Smooth muscle cell (in vitro differentiated cells): Measurements from ENCODE around the gene DROSHA. TPM values are rescaled to one million over a fixed set of nuclear protein-coding genes. Genes with fewer than 3 reads are reported as not detected.

ENCODE experiments used
- DNase-seq: peaks from one replicate; lab custom pipeline; 2025; ENCODE audit not compliant: unreplicated experiment; lab: John Stamatoyannopoulos, UW
- H2AFZ ChIP-seq: fragments of 200-600 bp; sonication (generic); 2 replicates; pipeline ENCODE4 v1.6.0; 2016; ENCODE audit warnings: antibody characterized with exemption, low read depth, mild to moderate bottlenecking
- H3F3A ChIP-seq: fragments of 200-600 bp; sonication (generic); 2 replicates; pipeline ENCODE4 v1.6.0; 2017; ENCODE audit warnings: antibody characterized with exemption, low read depth
- H3K27ac ChIP-seq: fragments of 200-600 bp; sonication (generic); 2 replicates; pipeline ENCODE4 v1.5.1; 2016; ENCODE audit warnings: low read depth, mild to moderate bottlenecking
- H3K27me3 ChIP-seq: fragments of 200-600 bp; sonication (generic); 2 replicates; pipeline ENCODE4 v1.6.1; 2016; ENCODE audit warnings: low read depth, mild to moderate bottlenecking
- H3K36me3 ChIP-seq: fragments of 200-600 bp; sonication (generic); 2 replicates; pipeline ENCODE4 v1.5.1; 2016; ENCODE audit warnings: low read depth
- H3K4me1 ChIP-seq: fragments of 200-600 bp; sonication (generic); 2 replicates; pipeline ENCODE4 v1.5.1; 2016; ENCODE audit warnings: low read depth
- H3K4me2 ChIP-seq: fragments of 200-600 bp; sonication (generic); 2 replicates; pipeline ENCODE4 v1.6.0; 2016; ENCODE audit warnings: mild to moderate bottlenecking
- H3K4me3 ChIP-seq: fragments of 200-600 bp; sonication (generic); 2 replicates; pipeline ENCODE4 v1.5.1; 2016; ENCODE audit warnings: mild to moderate bottlenecking
- H3K79me2 ChIP-seq: fragments of 200-600 bp; sonication (generic); 2 replicates; pipeline ENCODE4 v1.6.0; 2016; ENCODE audit warnings: low read depth, mild to moderate bottlenecking
- H3K9ac ChIP-seq: fragments of 200-600 bp; sonication (generic); 2 replicates; pipeline ENCODE4 v1.6.0; 2016; ENCODE audit warnings: low read depth
- H3K9me3 ChIP-seq: fragments of 200-600 bp; sonication (generic); replicated peaks from 2 replicates; pipeline ENCODE4 v1.5.1; 2016; ENCODE audit warnings: low read depth
- H4K20me1 ChIP-seq: fragments of 200-600 bp; sonication (generic); 2 replicates; pipeline ENCODE4 v1.6.0; 2016; ENCODE audit warnings: low read depth
- WGBS: methylation state at CpG from one replicate; pipeline ENCODE4 v1.1.7; 2016; ENCODE audit warnings: low lambda C conversion rate; 5-methylcytosine and 5-hydroxymethylcytosine counted together
- polyA plus RNA-seq: library from polyadenylated mRNA; unstranded; fragments of >200 nt; fragmentation: Nextera tagmentation; extraction: Ambion mirVana; gene quantifications from 2 replicates; pipeline ENCODE4 v1.2.1, GENCODE V29; 2016
- total RNA-seq: library from RNA; depleted of rRNA; stranded (reverse); fragments of >200 nt; gene quantifications from 2 replicates; pipeline ENCODE4 v1.2.3, GENCODE V29; 2014
- TF ChIP-seq, protein P1 (sequence below): fragments of 200-600 bp; sonication (generic); IDR thresholded peaks from 2 replicates; pipeline ENCODE4 v1.5.1; 2017; ENCODE audit warnings: borderline replicate concordance, mild to moderate bottlenecking, antibody characterized with exemption; ENCODE audit not compliant: insufficient read depth, poor library complexity, severe bottlenecking

Gene DROSHA
- total and polyA plus RNA-seq, 2 experiments from 2014 or later = 35.3 to 50.5 TPM

DNA sequence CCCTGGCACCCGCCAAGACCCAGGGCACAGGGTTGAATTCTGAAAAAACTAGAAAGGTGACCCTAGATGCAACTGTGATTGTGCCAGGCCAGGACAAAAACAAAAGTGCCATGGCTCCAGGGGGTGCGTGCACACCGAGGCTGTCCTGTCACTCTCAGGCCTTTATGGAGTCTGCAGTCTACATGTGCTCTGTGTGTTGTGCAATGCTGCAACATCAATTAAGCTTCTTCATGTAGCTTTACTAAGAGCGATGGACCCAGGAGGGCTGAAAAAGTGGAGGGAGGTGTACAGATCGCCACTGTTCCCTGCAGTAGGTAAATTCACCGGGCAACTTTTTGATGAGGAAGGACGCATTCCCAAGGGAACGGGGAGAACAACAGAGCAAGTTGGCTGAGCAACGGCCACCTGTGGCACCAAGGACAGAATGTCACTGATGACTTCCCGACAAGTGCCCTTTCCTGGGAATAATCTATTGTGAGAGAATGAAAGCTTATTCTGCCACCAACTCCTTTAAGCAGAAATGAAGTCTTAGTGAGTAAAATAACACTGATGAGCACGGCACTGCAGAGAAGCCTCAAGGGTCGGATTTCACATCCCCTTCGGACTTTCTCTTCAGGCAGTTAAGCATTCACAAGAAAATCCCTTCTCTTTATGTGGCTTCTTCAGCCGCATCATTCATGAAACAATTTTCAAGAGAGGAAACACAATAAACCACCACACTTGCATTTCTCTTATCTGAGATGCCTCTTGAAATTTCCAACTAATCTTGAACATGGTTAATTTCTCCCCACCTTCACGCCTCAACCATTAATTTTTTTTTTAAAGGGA, 149.6 kb downstream of the DROSHA start:
- no peak for DNase-seq
- no peak overlapping the region for H3K4me3 ChIP-seq
- H3F3A ChIP-seq = peaks cover 6% of the 10 kb centered on the region
- 60% methylated on average over 15 of the region's 15 CpGs for WGBS
- H3K27me3 ChIP-seq = no peaks in the 10 kb centered on the region
- H4K20me1 ChIP-seq = no peaks in the 10 kb centered on the region
- TF ChIP-seq, protein P1, sequence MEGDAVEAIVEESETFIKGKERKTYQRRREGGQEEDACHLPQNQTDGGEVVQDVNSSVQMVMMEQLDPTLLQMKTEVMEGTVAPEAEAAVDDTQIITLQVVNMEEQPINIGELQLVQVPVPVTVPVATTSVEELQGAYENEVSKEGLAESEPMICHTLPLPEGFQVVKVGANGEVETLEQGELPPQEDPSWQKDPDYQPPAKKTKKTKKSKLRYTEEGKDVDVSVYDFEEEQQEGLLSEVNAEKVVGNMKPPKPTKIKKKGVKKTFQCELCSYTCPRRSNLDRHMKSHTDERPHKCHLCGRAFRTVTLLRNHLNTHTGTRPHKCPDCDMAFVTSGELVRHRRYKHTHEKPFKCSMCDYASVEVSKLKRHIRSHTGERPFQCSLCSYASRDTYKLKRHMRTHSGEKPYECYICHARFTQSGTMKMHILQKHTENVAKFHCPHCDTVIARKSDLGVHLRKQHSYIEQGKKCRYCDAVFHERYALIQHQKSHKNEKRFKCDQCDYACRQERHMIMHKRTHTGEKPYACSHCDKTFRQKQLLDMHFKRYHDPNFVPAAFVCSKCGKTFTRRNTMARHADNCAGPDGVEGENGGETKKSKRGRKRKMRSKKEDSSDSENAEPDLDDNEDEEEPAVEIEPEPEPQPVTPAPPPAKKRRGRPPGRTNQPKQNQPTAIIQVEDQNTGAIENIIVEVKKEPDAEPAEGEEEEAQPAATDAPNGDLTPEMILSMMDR = no peak
- no peak overlapping the region for H2AFZ ChIP-seq
- no peak overlapping the region for H3K9ac ChIP-seq
- H3K36me3 ChIP-seq = no peaks in the 10 kb centered on the region
- peak overlapping the region; percentile 77 for H3K4me2 ChIP-seq
- H3K27ac ChIP-seq = no peak overlapping the region
- H3K9me3 ChIP-seq = no peaks in the 10 kb centered on the region
- H3K79me2 ChIP-seq = no peaks in the 10 kb centered on the region
- H3K4me1 ChIP-seq = peaks cover 30% of the 10 kb centered on the region

DNA sequence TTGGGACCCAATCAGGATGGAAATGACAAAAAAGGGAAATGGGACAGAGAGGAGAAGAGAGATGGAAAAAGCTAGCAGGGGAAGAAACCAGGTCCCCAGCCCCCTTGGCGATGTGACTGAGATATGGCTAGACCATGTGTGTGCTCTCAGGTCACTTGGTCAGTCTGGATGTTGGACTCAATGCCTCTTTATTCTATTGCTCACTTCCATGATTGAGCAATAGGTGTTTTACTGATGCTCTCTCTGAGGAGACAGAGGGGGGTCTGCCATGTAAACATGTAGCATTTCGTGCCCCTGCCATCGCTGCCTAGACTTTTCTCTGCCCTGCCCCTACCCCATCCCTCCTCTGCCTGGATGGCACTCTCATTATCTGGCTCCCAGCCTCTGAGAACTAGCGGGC, 150.6 kb downstream of the DROSHA start:
- H3K27me3 ChIP-seq = no peaks in the 10 kb centered on the region
- no peaks in the 10 kb centered on the region for H4K20me1 ChIP-seq
- peaks cover 30% of the 10 kb centered on the region for H3K4me1 ChIP-seq
- H3K36me3 ChIP-seq = no peaks in the 10 kb centered on the region
- TF ChIP-seq, protein P1 = no peak
- 82% methylated on average over 4 of the region's 4 CpGs for WGBS
- no peak overlapping the region for H3K4me3 ChIP-seq
- no peak overlapping the region for H2AFZ ChIP-seq
- H3K9me3 ChIP-seq = no peaks in the 10 kb centered on the region
- peaks cover 6% of the 10 kb centered on the region for H3F3A ChIP-seq
- H3K27ac ChIP-seq = no peak overlapping the region
- H3K4me2 ChIP-seq = no peak overlapping the region
- no peak overlapping the region for H3K9ac ChIP-seq
- DNase-seq = no peak
- H3K79me2 ChIP-seq = no peaks in the 10 kb centered on the region

DNA sequence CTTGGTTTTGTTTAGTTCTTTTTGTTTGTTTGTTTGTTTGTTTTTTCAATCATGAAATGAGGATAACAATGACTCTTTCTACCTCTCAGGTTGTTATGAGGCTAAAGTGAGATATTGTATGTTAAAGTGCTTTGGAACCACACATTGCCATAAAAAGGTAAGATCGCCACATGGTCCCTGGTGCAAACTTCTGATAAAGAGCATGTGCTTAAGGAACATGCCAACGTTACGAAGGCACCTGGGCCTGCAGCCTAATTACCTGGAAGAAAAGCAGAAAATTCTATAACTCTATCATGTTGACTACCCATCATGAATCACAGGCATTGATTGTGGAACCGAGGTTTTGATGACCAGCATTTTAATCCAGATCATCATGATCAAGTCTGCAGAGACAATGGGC, 151.8 kb downstream of the DROSHA start:
- TF ChIP-seq, protein P1 = no peak
- Histone ChIP-seq H3K4me1 (peaks cover 30% of the 10 kb centered on the region), H3K27me3 (no peaks in the 10 kb centered on the region), H3K9me3 (no peaks in the 10 kb centered on the region), H3F3A (peaks cover 6% of the 10 kb centered on the region), H3K27ac (no peak overlapping the region), H3K9ac (no peak overlapping the region), H3K4me3 (no peak overlapping the region), H2AFZ (no peak overlapping the region), H3K36me3 (no peaks in the 10 kb centered on the region), H3K4me2 (no peak overlapping the region), H3K79me2 (no peaks in the 10 kb centered on the region), H4K20me1 (no peaks in the 10 kb centered on the region)
- no peak for DNase-seq
- WGBS = 83% methylated on average over 4 of the region's 4 CpGs

DNA sequence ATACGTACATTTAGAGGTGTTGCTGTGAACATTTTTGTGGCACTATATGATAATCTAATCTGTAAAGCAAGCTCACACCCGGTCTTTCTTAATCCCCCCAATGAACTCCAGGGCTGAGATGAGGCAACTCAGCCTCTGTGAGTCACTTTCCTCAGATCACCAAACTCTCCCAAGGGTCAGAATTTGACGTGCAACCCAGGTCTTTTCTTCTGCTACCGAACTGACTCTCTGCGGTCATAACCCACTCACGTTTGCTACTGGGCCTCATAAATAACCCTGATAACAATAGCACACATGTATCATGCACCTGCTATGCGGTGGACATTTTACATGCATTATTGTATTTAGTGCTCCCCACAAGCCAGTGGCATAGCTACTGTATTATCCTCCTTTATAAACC, 153.1 kb downstream of the DROSHA start:
- no peak for DNase-seq
- Histone ChIP-seq H2AFZ (no peak overlapping the region), H3K4me2 (no peak overlapping the region), H3K27ac (no peak overlapping the region), H3K9ac (no peak overlapping the region), H3K36me3 (no peaks in the 10 kb centered on the region), H4K20me1 (no peaks in the 10 kb centered on the region), H3F3A (peaks cover 6% of the 10 kb centered on the region), H3K4me1 (peaks cover 26% of the 10 kb centered on the region), H3K79me2 (no peaks in the 10 kb centered on the region), H3K27me3 (no peaks in the 10 kb centered on the region), H3K4me3 (no peak overlapping the region), H3K9me3 (no peaks in the 10 kb centered on the region)
- TF ChIP-seq, protein P1 = no peak
- 30% methylated on average over 7 of the region's 7 CpGs for WGBS
